HG03139 (cell line): ENCODE results near the gene NHERF2.

Experiments
- ATAC-seq: cut with Tn5 transposase; IDR thresholded peaks from one replicate; pipeline ENCODE4 v1.9.1; 2021; ENCODE audit not compliant: unreplicated experiment

The NHERF2 gene

GRCh38 chr16:2078691-2079090, 52.0 kb downstream of the NHERF2 start:
- no peak for ATAC-seq

- ATAC-seq: no peak
These were observed 52.7 kb downstream of the NHERF2 start for GRCh38 chr16:2079311-2079800.

GRCh38 chr16:2079991-2080390, 53.3 kb downstream of the NHERF2 start:
- ATAC-seq: no peak

GRCh38 chr16:2081201-2082084, 54.7 kb downstream of the NHERF2 start:
- ATAC-seq: no peak

DNA sequence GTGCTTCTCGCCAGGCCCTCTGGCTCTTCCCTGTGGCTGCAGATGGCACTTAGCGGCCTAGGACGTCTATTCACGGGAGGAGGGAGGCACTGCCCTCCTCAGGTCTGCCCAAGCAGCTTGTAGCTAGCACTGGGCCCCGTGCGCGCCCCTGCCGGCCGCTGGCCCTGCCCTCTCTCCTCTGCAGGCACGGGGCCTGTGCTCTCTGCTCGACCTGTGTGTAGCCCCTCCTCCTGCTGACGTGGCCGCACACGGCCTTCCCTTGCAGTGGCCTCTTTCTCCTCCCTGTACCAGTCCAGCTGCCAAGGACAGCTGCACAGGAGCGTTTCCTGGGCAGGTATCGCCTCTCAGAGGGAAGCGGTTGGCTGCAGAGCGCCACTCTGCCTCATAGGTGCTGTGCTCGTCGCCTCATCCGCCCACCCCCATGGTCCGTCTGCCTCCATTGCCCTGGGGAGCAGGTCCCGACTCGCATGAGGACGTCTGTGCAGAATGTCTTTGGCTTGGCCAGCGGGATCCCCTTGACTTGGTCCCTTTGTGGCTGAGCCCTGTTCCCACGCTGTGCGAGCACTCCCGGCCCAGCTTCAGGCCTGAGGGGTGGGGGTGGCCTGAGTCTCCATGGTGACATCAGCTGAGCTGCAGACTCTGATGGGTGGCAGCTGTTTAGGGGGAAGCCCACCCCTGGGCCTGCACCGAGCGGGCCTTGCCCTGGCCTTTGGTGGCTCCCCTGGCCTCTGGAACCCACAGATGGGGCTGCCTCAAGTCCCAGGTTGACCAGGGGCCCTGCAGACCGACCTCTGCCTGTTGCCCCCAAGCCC, 55.7 kb downstream of the NHERF2 start:
- ATAC-seq: no peak

- no peak for ATAC-seq
These were observed 56.3 kb downstream of the NHERF2 start for GRCh38 chr16:2082983-2083364.

DNA sequence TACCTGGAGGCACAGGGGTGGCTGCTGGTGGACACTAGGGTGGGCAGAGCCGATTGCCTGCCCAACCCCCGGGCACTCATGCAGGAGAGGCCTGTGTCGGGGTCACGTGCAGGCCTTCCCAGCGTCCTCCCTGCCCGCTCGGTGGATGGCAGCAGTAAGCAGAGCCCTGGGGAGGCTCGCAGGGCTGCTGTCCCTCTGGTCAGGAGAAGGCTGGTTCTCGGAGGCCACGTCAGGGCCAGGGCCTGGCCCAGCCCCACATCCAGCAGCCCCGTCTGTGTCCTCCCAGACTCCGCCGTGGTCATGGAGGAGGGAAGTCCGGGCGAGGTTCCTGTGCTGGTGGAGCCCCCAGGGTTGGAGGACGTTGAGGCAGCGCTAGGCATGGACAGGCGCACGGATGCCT, 56.7 kb downstream of the NHERF2 start:
- ATAC-seq: no peak

GRCh38 chr16:2083876-2084780, 57.4 kb downstream of the NHERF2 start:
- no peak for ATAC-seq

DNA sequence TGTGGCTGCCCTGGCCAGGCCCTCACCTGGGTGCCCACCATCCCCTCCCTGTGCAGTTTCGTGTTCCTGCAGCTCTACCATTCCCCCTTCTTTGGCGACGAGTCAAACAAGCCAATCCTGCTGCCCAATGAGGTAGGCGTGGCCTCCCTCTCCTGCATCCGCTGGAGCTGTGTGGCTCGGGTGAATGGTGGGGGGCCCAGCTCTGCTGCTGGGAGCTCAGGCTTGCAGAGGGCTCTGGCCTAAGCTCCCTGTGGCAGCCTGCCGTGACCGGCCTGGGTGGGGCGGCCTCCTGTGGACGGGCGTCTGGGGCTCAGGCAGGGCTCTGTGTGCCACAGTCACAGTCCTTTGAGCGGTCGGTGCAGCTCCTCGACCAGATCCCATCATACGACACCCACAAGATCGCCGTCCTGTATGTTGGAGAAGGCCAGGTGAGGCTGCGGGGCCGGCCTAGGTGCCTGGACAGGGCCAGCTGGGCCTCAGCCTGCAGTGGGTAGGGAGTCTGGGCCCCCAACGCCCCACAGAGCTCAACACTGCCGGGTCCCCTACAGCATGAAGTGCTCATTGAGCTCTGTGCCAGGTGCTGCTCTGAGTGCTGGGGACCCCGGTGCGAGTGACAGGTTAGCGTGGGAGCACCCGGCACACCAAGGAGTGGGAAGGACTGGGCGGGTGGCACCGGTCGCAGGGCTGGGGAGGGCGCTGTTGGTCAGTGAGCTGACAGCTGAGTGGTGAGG, 58.4 kb downstream of the NHERF2 start:
- no peak for ATAC-seq

- ATAC-seq: no peak
These were observed 59.0 kb downstream of the NHERF2 start for GRCh38 chr16:2085669-2086068.

DNA sequence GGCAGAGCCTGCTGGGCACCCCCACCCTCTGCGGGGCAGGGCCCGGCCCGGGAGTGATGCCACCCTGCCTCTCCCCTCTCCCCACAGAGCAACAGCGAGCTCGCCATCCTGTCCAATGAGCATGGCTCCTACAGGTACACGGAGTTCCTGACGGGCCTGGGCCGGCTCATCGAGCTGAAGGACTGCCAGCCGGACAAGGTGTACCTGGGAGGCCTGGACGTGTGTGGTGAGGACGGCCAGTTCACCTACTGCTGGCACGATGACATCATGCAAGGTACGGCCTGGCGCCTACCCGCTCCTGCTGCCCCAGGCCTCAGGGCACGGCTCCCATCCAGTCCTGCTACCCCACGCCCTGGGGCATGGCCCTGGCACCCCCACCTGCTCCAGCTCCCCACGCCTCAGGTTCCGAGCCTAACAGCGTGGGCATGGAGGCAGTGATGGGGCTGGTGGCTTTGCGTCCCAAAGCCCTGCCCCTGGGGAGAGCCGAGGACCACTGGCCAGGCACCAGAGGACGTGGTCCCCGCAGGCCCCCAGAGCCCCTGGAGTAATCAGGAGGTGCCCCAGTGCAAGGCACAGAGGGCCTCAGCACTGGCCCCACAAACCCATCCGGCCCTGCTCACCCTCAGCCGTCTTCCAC, 59.5 kb downstream of the NHERF2 start:
- ATAC-seq: no peak

DNA sequence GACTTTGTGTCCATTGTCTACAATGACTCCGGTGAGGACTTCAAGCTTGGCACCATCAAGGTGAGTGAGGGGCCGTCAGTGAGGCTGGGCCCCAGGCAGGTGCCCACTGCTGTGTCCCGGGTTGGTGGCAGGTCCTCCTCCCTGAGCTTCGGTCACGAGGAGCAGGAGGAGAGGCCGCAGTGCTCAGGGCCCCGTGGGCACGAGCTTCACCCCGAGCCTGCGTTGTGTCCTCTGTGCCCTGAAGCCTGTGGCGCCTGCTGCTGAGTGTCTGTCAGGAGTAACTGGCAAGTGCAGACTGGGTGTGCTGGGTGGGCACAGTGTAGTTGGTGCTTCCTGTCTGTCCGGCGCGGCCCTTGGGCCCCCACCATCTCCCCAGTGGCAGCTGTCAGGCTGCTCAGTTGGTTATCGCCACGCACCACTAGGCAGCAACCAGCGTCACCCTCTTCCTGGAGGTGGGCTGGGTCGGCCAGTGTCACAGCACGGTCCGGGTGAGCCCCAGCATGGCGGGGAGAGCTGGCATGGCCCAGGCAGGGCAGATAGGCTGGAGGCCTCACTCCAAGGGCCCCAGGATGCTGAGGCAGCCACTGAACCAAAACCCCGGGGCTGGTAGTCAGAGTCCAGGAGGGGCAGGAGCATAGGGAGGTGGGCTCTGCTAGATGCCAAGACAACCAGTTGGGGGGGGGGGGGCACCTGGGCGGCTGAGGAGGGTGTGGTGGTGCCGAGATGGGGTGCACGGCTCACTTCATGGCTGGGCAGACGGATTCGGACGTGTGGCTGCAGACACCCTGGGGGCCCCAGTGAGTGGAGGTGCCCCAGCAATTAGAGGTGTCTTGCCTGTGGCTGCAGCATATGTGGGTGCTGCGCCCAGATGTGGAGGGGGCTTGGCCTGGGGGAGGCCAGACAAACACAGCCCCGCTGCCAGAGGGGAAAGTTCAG, 60.4 kb downstream of the NHERF2 start:
- no peak for ATAC-seq

- no peak for ATAC-seq
These were observed 61.3 kb downstream of the NHERF2 start for GRCh38 chr16:2087748-2088631.
